ENCODE results near the gene SMG9.

The SMG9 gene

DNA sequence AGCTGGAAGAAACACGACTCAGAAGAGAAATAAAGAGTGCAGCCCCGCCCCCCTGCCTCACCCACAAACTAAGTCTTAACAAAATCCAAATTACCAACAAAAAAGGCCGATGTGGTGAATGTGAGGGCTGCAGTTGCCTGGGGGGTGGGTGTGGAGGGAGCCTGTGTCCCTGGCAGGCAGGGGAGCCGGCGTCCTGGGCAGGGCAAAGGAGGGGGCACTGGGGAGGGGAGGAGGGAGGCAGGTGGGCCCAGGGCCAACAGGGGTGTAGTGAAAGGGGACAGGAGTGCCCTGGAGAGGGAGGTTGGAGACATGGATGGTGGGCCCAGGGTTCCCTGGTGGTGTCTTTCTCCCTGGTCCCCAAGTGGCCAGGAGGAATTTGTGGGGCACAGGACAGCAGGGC, 34.8 kb downstream of the SMG9 start:
- FAIRE-seq, result no peak

GRCh38 chr19:43719378-43719868, 35.3 kb downstream of the SMG9 start:
- FAIRE-seq, result no peak

DNA sequence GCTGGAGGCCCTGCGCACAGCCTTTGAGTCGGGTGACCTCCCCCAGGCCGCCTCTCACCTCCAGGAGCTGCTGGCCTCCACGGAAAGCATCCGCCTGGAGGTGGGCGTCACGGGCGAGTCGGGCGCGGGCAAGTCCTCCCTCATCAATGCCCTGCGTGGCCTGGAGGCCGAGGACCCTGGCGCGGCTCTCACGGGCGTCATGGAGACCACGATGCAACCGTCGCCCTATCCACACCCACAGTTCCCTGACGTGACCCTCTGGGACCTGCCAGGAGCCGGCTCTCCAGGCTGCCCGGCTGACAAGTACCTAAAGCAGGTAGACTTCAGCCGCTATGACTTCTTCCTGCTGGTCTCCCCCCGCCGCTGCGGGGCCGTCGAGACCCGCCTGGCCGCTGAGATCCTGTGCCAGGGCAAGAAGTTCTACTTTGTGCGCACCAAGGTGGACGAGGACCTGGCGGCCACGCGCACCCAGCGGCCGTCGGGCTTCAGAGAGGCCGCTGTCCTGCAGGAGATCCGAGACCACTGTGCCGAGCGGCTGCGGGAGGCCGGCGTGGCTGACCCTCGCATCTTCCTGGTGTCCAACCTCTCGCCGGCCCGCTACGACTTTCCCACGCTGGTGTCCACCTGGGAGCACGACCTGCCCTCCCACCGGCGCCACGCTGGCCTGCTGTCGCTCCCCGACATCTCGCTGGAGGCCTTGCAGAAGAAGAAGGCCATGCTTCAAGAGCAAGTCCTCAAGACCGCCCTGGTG, 36.0 kb downstream of the SMG9 start:
- no peak for FAIRE-seq

- FAIRE-seq, result no peak
Measured at GRCh38 chr19:43715776-43716175, 39.0 kb downstream of the SMG9 start, which contains the start of gene IRGC. Gene IRGC, plus strand, starts transcription at chr19:43716076. Its CDS starts 2,483 bp downstream, at chr19:43718559.

DNA sequence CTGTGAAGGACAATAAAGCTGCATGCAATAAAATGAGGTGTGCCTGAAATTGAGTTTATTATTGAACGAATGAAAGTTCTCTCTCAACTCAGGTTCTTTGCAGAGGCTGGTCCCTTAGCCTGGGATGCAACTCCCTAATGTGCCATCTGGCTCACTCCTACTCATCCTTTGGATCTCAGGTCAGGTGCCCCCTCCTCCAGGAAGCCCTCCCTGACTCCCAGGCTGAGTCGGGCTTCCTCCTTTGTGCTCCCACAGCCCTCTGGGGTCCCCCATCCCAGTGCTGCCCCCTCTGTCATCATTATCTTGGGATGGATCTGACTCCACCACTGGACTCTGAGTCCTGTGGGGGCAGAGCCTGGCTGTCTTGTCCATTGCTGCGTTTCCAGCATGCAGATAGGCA, 41.6 kb downstream of the SMG9 start:
- no peak for FAIRE-seq

DNA sequence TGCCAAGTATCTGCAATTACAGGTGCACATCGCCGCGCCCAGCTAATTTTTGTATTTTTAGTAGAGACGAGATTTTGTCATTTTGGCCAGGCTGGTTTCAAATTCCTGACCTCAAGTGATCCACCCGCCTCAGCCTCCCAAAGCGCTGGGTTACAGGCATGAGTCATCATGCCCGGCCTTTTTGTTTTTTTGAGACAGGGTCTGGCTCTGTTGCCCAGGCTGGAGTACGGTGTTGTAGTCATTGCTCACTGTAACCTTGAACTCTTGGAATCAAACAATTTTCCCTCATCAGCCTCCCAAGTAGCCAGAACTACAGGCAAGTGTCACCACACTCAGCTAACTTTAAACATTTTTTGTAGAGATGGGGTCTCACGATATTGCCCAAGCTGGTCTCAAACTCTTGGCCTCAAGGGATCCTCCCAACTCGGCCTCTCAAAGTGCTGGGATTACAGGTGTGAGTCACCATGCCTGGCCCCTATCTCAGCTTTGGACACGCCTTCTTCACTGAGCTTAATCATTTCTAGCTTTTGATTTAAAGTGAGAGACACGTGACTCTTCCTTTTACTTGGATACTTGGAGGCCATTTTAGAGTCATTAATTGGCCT, 42.9 kb downstream of the SMG9 start:
- no peak for FAIRE-seq

- no peak for FAIRE-seq
Measured at GRCh38 chr19:43708716-43709115, 46.0 kb downstream of the SMG9 start.

- FAIRE-seq, result no peak
Measured at GRCh38 chr19:43707158-43707712, 47.5 kb downstream of the SMG9 start.

DNA sequence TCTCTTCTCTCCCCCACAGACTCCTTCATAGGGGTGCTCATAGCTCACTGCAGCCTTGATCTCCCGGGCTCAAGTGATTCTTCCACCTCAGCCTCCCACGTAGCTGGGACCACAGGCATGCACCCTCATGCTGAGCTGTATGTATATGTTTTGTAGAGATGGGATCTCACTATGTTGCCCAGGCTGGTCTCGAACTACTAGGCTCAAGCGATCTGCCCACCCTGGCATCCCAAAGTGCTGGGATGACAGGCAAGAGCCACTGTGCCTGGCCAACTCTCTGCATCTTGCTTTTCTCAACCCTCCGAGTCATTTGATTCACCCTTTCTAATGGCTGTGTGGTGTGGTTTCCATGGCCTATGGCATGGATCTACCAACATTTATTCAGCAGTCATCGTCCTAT, 49.0 kb downstream of the SMG9 start:
- FAIRE-seq, result no peak

- no peak for FAIRE-seq
Measured at GRCh38 chr19:43704002-43704705, 50.6 kb downstream of the SMG9 start.

- FAIRE-seq, result no peak
Measured at GRCh38 chr19:43700395-43701000, 54.3 kb downstream of the SMG9 start.

DNA sequence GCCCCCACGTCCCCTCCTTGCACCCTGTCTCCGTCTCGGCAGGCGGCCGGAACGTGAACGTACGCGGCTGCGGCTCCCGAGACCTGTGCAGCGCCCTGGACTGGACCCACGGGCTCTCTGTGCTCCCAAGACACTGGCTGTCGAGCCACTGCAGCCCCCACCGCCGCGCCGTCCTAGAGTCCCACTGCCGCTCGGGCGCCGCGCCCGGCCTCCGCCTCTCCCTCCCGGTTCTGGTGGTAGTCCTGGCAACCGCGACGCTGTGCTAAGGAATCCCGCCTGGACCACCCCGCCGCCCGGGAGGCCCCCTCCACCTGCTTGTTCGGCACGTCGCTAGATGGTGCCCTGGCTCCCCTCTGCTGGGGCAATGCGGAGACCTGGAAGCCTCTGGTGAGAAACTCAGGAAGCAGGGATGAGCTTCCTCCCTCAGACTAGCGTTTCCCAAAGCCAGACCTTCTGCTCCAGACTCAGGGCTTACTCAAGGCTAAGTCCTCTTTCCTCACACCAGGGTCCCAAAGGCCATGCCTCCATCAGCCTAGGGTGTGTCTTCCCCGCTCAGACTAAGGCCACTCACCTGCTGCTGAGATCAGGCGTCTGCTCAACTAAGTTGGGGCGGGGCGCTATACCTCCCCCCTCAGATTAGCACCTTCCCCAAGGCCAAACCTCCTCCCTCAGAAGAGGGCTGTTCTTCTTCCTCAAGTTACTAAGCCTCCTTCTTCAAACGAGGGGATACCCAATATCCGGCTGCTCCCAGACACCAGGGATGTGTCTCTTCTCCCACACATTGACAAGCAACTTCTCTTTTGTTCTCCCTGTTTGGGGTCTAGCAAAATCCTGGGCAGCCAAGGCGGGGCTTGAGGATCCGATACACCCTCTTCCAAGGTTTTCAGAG, 55.0 kb downstream of the SMG9 start:
- FAIRE-seq, result no peak

DNA sequence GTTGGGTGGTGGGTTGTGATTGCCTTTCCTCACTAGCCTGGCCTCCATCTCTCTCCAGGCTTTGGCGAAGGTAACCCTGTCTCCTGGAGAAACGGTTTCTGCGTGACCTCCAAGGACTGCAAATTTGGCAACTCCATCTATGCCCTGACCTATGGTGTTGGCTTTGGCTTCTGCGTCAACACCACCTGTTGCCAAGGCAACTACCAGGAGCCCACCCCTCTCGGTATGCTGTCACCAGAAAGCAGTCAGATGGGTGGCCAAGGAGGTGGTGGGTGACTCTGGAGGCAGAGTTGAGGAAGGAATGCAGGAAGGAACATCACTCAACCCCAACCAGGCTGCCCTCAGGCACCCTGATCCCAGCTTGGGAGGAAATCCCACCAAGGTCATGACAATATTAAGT, 57.5 kb downstream of the SMG9 start:
- FAIRE-seq, result no peak

DNA sequence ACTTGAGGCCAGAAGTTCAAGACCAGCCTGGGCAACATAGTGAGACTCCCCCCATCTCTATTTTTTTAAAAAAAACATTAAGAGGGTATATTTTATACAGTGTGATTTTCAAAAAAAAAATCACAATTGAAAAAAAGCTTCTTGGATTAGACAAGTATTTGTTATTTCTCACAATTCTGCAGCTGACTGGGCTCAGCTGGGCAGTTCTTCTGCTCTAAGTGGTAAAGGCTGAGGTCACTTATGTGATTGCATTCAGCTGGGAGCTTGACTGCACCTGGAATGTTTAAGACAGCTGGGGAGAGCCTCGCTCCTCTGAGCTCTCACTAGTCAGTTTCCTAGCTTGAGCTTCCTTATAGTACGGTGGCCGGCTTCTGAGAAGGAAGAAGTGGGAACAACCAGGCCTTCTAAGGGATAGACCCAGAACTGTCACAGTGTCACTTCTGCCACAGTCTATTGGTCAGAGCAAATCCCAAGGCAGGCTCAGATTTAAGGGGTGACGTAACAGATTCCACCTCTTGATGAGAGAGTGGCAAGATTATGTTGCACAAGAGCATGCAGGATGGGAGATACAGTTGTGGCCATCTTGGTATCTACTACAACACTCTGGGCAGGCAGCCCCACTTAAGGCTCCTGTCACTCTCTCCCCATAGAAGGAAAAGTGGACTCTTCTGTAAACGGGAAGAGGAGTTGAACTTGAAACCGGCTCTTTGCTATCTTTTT, 58.6 kb downstream of the SMG9 start:
- FAIRE-seq, result no peak

- FAIRE-seq, result no peak
Measured at GRCh38 chr19:43694553-43694952, 60.2 kb downstream of the SMG9 start.

GRCh38 chr19:43692877-43693276, 61.9 kb downstream of the SMG9 start:
- FAIRE-seq, result no peak

DNA sequence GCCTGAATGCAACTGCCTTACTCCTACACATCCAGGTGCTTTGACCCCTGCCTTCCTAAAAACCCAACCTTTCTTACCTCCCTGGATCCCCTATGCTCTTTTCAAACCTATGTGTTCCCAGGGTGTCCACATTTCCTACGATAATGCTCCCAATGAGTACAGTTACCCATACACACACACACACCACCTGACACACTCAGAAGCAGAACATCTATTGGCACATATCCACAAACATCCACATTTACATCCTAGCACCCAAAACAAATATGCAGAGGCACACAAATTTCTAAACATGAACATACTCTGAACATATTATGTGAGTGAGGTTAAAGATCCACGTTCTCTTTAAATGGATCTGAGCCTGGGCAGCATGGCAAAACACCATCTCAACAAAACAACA, 62.4 kb downstream of the SMG9 start:
- no peak for FAIRE-seq

DNA sequence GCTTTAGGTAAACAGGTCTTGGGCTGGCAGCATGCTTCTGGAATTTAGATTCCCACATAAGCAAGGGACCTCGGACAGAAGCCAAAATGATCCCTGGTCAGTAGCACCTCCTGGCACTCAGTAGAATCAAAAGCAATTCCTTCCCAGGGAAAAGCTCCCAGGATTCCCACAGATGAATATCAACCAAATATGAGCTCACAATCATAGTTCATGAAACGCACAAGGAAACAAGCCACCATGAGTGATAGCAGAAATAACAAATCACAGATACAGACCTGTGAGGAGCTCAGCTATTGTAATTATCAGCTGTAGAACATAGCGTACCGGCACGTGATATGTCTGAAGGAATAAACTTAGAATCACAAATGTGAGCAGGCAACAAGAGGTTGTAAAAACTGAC, 63.0 kb downstream of the SMG9 start:
- FAIRE-seq, result no peak

GRCh38 chr19:43690890-43691289, 63.9 kb downstream of the SMG9 start:
- no peak for FAIRE-seq

DNA sequence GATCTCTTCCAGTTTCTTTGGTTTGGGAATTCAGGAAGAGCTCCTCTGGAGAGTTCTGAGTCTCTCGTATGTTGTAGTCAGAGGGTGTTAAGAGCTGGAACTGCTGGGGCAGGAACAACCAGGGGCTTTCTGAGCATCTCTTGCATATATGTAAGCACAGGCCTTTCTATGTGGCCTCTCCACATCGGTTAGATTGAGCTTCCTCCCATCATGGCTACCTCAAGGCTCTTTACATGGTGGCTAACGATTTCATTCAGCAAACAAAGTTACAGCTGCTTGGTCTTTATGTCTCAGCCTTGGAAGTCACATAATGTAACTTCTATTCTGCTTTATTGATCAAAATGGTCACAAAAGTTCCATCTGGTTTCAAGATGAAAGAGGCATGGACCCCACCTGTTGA, 64.3 kb downstream of the SMG9 start:
- FAIRE-seq, result no peak

- no peak for FAIRE-seq
Measured at GRCh38 chr19:43688059-43688701, 66.6 kb downstream of the SMG9 start.
